SU-DHL-6 (cell line): ENCODE data around the gene MAB21L4.

Experiments used
- H2AFZ ChIP-seq: fragments of 200-600 bp; sonication (generic); 2 replicates; pipeline ENCODE4 v1.6.1; 2014; ENCODE audit warnings: low read depth, mild to moderate bottlenecking, moderate library complexity, mixed read lengths, antibody characterized with exemption, low read length; ENCODE audit not compliant: severe bottlenecking
- H3F3A ChIP-seq: fragments of 200-600 bp; shearing (Covaris generic); 2 replicates; pipeline ENCODE4 v1.6.0; 2016; ENCODE audit warnings: antibody characterized with exemption, mild to moderate bottlenecking; ENCODE audit not compliant: insufficient read depth
- H3K27ac ChIP-seq: fragments of 200-600 bp; sonication (generic); 2 replicates; pipeline ENCODE4 v1.5.1; 2016; ENCODE audit warnings: low read depth, mild to moderate bottlenecking, low read length, moderate library complexity, mixed read lengths
- H3K27me3 ChIP-seq: fragments of 200-600 bp; sonication (generic), shearing (Covaris generic); 2 replicates; pipeline ENCODE4 v1.6.0; 2014; ENCODE audit warnings: mild to moderate bottlenecking, low read length
- H3K36me3 ChIP-seq: fragments of 200-600 bp; sonication (generic); 2 replicates; pipeline ENCODE4 v1.6.1; 2014; ENCODE audit warnings: mild to moderate bottlenecking, low read length, mixed read lengths
- H3K4me2 ChIP-seq: fragments of 300-600, 200-600 bp; shearing (Covaris generic), sonication (generic); 2 replicates; pipeline ENCODE4 v1.6.0; 2014; ENCODE audit warnings: low read length, low read depth, mild to moderate bottlenecking; ENCODE audit not compliant: poor library complexity, severe bottlenecking
- H3K4me3 ChIP-seq: fragments of 200-600 bp; sonication (generic); 2 replicates; pipeline ENCODE4 v1.5.1; 2014; ENCODE audit warnings: antibody characterized with exemption, low read length, mild to moderate bottlenecking, mixed read lengths; ENCODE audit not compliant: insufficient read depth, poor library complexity, severe bottlenecking
- H3K79me2 ChIP-seq: fragments of 200-600 bp; sonication (generic); 2 replicates; pipeline ENCODE4 v1.6.1; 2014; ENCODE audit warnings: mild to moderate bottlenecking, low read length, moderate library complexity; ENCODE audit not compliant: insufficient read depth
- H3K9ac ChIP-seq: fragments of 200-600 bp; sonication (generic); 2 replicates; pipeline ENCODE4 v1.7.0; 2014; ENCODE audit warnings: mild to moderate bottlenecking, low read length
- H3K9me2 ChIP-seq: fragments of 200-600 bp; sonication (generic); replicated peaks from 2 replicates; pipeline ENCODE4 v1.6.1; 2014; ENCODE audit warnings: low read length; ENCODE audit not compliant: insufficient read depth
- H3K9me3 ChIP-seq: fragments of 200-600 bp; sonication (generic); 2 replicates; pipeline ENCODE4 v1.6.1; 2014; ENCODE audit warnings: low read length, mixed read lengths; ENCODE audit not compliant: insufficient read depth
- H4K20me1 ChIP-seq: fragments of 200-600 bp; sonication (generic); 2 replicates; pipeline ENCODE4 v1.6.1; 2014; ENCODE audit warnings: low read depth, mild to moderate bottlenecking, antibody characterized with exemption, low read length, moderate library complexity, mixed read lengths
- EZH2phosphoT487 ChIP-seq: fragments of 200-600 bp; sonication (generic), shearing (Covaris generic); conservative IDR thresholded peaks from 2 replicates; pipeline ENCODE4 v1.6.1; 2018; ENCODE audit warnings: mild to moderate bottlenecking, antibody characterized with exemption, low read length, moderate library complexity, mixed read lengths
- TF ChIP-seq, protein P1 (sequence below): fragments of 200-600 bp; sonication (generic); IDR thresholded peaks from one replicate; pipeline ENCODE4 v1.5.1; 2017; ENCODE audit warnings: antibody characterized with exemption, mild to moderate bottlenecking, low read length, moderate library complexity; ENCODE audit not compliant: insufficient read depth, poor library complexity, severe bottlenecking

MAB21L4 gene

DNA sequence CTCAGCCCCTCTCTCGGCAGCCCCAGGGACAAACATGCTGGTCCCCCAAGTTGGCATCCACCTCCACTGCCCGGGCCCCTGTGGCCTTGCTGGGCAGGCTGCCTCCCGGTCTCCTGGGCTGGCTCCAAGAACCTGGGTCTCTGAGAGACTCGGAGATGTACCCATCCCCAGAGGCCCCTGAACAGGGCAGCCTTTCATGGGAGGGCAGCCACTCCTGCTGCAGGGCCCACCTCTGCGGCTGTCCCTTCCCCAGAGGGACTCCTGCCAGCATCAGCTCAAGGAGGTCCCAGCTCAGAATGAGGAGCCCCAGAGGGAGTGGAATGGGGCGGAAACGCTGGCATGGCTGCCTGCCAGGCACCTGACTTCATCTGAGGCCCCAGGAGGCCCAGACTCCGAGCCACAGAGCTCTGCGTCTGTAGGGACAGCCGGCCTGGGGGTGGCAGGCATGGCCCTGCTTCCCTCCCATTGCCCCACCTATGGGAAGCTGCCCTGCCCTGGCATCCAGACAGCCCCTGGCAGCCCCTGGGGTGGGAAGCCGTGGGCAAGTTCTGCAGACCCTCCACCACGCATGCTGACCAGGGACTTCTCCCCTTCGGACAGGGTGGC, 9.3 kb upstream of the MAB21L4 start:
- no peaks in the 10 kb centered on the region for H3K9me2 ChIP-seq
- H3K36me3 ChIP-seq = no peaks in the 10 kb centered on the region
- H4K20me1 ChIP-seq = no peaks in the 10 kb centered on the region
- no peak overlapping the region for H2AFZ ChIP-seq
- H3K9ac ChIP-seq = no peak overlapping the region
- no peaks in the 10 kb centered on the region for H3K79me2 ChIP-seq
- TF ChIP-seq EZH2phosphoT487 = no peak
- TF ChIP-seq, protein P1, sequence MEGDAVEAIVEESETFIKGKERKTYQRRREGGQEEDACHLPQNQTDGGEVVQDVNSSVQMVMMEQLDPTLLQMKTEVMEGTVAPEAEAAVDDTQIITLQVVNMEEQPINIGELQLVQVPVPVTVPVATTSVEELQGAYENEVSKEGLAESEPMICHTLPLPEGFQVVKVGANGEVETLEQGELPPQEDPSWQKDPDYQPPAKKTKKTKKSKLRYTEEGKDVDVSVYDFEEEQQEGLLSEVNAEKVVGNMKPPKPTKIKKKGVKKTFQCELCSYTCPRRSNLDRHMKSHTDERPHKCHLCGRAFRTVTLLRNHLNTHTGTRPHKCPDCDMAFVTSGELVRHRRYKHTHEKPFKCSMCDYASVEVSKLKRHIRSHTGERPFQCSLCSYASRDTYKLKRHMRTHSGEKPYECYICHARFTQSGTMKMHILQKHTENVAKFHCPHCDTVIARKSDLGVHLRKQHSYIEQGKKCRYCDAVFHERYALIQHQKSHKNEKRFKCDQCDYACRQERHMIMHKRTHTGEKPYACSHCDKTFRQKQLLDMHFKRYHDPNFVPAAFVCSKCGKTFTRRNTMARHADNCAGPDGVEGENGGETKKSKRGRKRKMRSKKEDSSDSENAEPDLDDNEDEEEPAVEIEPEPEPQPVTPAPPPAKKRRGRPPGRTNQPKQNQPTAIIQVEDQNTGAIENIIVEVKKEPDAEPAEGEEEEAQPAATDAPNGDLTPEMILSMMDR = no peak
- H3K27ac ChIP-seq = no peak overlapping the region
- H3K4me2 ChIP-seq = no peak overlapping the region
- H3K9me3 ChIP-seq = no peaks in the 10 kb centered on the region
- H3K4me3 ChIP-seq = no peak overlapping the region
- no peaks in the 10 kb centered on the region for H3K27me3 ChIP-seq
- H3F3A ChIP-seq = no peaks in the 10 kb centered on the region

DNA sequence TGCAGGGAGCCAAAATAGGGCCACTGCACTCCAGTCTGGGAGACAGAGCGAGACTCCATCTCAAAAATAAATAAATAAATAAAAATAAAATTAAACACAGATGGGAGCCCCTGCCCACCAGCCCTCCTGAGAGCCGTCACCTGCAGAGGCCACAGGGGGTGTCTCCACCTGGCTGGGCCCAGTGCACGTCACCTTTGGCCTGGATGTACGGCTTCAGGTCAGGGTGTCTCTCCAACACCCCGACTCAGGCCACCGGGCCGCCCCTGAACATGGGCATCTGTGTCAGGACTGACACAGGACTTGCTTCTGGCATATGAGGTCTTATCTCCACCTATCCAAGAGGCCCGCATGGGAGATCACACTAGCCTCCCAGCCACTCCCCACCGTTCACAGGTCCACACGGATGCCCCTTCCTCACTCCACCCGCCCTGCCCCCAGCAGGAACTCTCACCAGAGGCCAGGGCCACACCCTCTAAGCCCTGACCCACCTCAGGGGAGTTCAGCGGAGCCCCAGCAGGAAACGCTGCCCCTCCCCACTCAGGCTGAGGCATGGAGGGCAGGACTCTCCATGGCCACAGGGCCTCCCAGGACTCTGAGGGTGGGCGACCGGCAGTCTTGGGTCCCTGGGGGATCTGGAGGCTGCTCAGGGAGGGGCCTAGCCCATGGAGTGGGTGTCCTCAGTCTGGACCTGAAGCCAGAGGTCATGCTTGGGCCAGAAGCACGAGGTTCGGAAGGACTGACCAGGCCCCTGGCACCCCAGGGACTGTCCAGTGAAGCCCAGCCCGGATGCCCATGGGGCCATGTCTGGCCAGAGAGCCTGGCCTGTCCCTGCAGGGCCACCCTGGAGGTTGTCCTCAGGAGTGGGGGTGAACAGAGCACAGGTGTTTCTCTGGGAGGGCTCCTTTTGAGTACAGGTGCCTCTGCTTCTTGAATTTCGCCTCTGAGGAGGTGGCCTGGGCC, 8.5 kb upstream of the MAB21L4 start:
- Histone ChIP-seq H3K4me2 (no peak overlapping the region), H4K20me1 (no peaks in the 10 kb centered on the region), H3K79me2 (no peaks in the 10 kb centered on the region), H3K27me3 (no peaks in the 10 kb centered on the region), H3F3A (no peaks in the 10 kb centered on the region), H3K4me3 (no peak overlapping the region), H2AFZ (no peak overlapping the region), H3K9me3 (no peaks in the 10 kb centered on the region), H3K27ac (no peak overlapping the region), H3K9ac (no peak overlapping the region), H3K9me2 (no peaks in the 10 kb centered on the region), H3K36me3 (no peaks in the 10 kb centered on the region)
- TF ChIP-seq, protein P1 = no peak
- TF ChIP-seq EZH2phosphoT487 = no peak

DNA sequence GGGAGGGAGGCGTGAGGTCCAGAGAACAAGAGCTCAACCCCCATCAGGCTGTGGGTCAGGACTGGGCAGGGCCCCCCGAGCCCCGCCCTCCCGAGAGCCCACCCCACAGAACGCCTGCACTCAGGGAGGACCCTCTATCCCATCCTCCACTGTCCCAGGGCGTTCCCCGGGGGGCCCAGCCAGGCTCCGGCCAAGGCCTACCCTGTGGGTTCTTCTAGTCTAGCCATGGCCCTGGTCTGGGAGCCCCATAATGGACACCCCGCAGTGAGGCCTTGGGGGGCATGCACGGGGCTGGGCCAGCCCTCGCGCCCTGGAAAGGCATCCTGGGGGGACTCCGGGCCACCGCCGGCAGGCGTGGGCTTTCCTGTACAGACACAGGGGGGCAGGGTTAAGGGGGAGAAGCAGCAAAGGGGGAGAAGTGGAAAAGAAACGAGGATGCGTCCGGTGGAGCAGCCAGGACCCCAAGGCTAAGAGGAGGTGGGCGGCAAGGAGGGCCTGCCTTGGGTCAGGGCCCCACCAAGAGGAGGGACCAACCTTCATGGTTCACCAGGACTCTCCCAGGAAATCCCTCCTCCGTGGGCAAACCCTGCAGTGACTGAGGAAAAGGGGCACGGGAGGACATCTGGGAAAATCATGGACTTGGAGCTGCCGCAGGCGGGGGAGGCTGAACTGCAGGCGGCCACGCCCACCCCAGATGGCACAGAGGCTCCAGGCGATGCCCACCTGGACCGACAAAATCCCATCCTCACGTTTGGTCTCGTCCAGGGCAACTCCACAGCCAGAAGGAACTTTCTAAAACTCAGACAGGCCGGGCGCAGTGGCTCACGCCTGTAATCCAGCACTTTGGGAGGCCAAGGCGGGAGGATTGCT, 7.5 kb upstream of the MAB21L4 start:
- H3K4me2 ChIP-seq = no peak overlapping the region
- H3K4me3 ChIP-seq = no peak overlapping the region
- TF ChIP-seq, protein P1 = no peak
- no peak for TF ChIP-seq EZH2phosphoT487
- H3K79me2 ChIP-seq = no peaks in the 10 kb centered on the region
- H3K27ac ChIP-seq = no peak overlapping the region
- H3K9me2 ChIP-seq = no peaks in the 10 kb centered on the region
- no peaks in the 10 kb centered on the region for H3K27me3 ChIP-seq
- H3F3A ChIP-seq = no peaks in the 10 kb centered on the region
- no peak overlapping the region for H2AFZ ChIP-seq
- no peaks in the 10 kb centered on the region for H3K9me3 ChIP-seq
- H3K9ac ChIP-seq = no peak overlapping the region
- H4K20me1 ChIP-seq = no peaks in the 10 kb centered on the region
- H3K36me3 ChIP-seq = no peaks in the 10 kb centered on the region
